Vagina (tissue), 2 donors: ENCODE results near the gene C20orf96.

Experiments used
- POLR2A ChIP-seq, 2 donors: fragments of 450-650 bp; IDR thresholded peaks; one replicate each; pipeline ENCODE4 v1.6.1; 2017; ENCODE audit warnings: antibody characterized with exemption in 2 of 2, mild to moderate bottlenecking in 2 of 2, moderate library complexity in 2 of 2
- TF ChIP-seq, protein P1 (sequence below), 3 experiments: fragments of 450-650 bp in 2 of 3; fragments of 200-600 bp in 1 of 3; sonication (generic) in 1 of 3; IDR thresholded peaks; one replicate each; pipeline ENCODE4 v1.5.1; 2017 to 2019; ENCODE audit warnings: antibody characterized with exemption in 3 of 3, mild to moderate bottlenecking in 2 of 3, moderate library complexity in 2 of 3

DNA sequence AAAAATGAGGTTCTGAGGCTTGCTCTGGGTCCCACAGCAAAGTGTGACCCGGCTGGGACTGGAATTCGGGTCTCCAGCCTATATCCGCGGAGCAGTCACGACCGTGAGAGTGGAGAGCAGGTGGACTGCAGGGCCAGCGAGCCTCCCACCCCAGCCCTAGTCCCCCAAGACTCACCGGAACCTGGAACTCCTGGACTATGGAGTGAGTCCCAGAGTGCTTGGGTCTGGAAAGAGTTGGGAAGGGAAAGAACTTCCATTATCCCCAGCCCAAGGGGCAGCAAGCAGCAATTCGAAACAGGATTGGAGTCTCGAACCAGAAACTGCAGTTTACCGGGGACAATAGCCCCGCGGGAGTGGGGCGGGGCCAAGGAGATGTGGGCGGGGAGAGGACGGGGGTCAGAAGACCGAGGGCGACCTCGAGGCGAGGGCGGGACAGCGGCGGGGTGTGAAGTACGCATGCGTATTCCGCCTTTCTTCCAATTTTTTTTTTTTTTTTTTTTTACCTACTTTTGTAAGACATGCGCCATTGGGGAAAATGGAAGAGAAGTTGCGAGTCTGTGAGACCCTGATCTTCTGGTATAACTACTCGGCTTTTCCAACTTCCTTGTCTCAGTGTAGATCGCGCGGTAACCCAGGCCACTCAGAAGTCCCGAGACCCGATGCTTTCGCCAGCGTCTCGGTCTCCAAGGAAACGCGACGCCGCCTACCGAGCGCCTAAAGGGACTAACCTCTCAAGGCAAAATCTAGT lies at the start of gene C20orf96:
- TF ChIP-seq, protein P1, sequence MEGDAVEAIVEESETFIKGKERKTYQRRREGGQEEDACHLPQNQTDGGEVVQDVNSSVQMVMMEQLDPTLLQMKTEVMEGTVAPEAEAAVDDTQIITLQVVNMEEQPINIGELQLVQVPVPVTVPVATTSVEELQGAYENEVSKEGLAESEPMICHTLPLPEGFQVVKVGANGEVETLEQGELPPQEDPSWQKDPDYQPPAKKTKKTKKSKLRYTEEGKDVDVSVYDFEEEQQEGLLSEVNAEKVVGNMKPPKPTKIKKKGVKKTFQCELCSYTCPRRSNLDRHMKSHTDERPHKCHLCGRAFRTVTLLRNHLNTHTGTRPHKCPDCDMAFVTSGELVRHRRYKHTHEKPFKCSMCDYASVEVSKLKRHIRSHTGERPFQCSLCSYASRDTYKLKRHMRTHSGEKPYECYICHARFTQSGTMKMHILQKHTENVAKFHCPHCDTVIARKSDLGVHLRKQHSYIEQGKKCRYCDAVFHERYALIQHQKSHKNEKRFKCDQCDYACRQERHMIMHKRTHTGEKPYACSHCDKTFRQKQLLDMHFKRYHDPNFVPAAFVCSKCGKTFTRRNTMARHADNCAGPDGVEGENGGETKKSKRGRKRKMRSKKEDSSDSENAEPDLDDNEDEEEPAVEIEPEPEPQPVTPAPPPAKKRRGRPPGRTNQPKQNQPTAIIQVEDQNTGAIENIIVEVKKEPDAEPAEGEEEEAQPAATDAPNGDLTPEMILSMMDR (IDR thresholded peaks at IDR 0.05): peak in 1 of 3 experiments; percentile 48
- no peak for TF ChIP-seq POLR2A (IDR thresholded peaks at IDR 0.05)
